Right lobe of liver (tissue), 4 donors: Measurements from ENCODE around the gene MTHFD1.
"Not testable (repeated sequence)": the region's sequence is repeated elsewhere in the genome, so short reads cannot be mapped to it uniquely, and the experiment has no call there.

Experiments used
- CTCF ChIP-seq, 4 donors: fragments of 200-600 bp in 3 of 4; fragments of 450-650 bp in 1 of 4; IDR thresholded peaks; one replicate each; pipeline versions ENCODE4 v1.5.1 to v1.8.0; 2016 to 2022; ENCODE audit warnings: antibody characterized with exemption in 4 of 4, mild to moderate bottlenecking in 2 of 4
- POLR2A ChIP-seq: fragments of 450-650 bp; IDR thresholded peaks from one replicate; pipeline ENCODE4 v1.6.1; 2017; ENCODE audit warnings: antibody characterized with exemption, mild to moderate bottlenecking
- donor health status: DM: no; HTN: no; CAD: no.
- donor health status: DM: no; HTN: no; CAD: no.
- donor health status: DM: no; HTN: yes; CAD: no.

- TF ChIP-seq CTCF (IDR thresholded peaks at IDR 0.05); POLR2A: not testable (repeated sequence)
Observed at GRCh38 chr14:64393189-64393726, 5.1 kb downstream of the MTHFD1 start.
